Lower leg skin (tissue), 3 donors: Measurements from ENCODE around the gene ABHD12.

Source experiments
- POLR2A ChIP-seq, 2 donors: fragments of 450-650 bp; IDR thresholded peaks; one replicate each; pipeline ENCODE4 v1.6.1; 2016 to 2017; ENCODE audit warnings: antibody characterized with exemption in 2 of 2, mild to moderate bottlenecking in 1 of 2, moderate library complexity in 1 of 2
- TF ChIP-seq, protein P1 (sequence below), 3 donors: fragments of 450-650 bp; IDR thresholded peaks; one replicate each; pipeline ENCODE4 v1.5.1; 2016; ENCODE audit warnings: antibody characterized with exemption in 3 of 3, mild to moderate bottlenecking in 3 of 3, moderate library complexity in 2 of 3

DNA sequence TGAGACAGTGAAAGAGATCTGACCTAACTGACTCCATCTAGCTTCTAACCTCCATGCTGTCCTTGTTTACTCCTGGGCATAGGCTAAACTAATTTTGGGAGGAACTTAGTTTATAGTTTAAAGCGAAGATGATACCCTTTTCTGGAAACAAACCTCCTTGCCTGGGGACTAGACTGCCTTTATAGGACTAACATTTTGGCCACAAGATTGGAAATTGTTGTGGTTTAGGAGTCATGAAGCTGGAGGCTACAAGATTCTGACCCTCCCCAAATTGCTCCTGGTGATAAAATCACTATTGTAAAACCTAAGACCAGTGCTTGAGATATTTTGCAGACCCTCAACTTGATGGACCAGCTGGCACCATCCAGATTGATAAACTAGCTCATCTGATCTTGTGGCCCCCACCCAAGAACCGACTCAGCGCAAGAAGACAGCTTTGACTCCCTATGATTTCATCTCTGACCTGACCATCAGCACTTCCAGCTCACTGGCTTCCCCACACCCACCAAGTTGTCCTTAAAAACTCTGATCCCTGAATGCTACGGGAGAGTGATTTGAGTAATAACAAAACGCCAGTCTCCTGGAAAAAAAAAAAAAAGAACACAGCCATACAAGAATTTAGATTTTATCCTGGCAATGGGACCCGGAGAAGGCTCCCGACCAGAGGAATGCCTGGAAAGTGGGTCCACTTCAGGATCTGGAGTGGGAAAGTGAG, 63.0 kb downstream of the ABHD12 start:
- TF ChIP-seq, protein P1, sequence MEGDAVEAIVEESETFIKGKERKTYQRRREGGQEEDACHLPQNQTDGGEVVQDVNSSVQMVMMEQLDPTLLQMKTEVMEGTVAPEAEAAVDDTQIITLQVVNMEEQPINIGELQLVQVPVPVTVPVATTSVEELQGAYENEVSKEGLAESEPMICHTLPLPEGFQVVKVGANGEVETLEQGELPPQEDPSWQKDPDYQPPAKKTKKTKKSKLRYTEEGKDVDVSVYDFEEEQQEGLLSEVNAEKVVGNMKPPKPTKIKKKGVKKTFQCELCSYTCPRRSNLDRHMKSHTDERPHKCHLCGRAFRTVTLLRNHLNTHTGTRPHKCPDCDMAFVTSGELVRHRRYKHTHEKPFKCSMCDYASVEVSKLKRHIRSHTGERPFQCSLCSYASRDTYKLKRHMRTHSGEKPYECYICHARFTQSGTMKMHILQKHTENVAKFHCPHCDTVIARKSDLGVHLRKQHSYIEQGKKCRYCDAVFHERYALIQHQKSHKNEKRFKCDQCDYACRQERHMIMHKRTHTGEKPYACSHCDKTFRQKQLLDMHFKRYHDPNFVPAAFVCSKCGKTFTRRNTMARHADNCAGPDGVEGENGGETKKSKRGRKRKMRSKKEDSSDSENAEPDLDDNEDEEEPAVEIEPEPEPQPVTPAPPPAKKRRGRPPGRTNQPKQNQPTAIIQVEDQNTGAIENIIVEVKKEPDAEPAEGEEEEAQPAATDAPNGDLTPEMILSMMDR (IDR thresholded peaks at IDR 0.05) = no peak
- TF ChIP-seq POLR2A (IDR thresholded peaks at IDR 0.05) = no peak
